Loucy (cell line): Measurements from ENCODE around the gene CCDC188.

Experiments
- EZH2phosphoT487 ChIP-seq: fragments of 200-600 bp; IDR thresholded peaks from 2 replicates; pipeline ENCODE4 v1.6.1; 2018; ENCODE audit warnings: antibody characterized with exemption, mild to moderate bottlenecking, moderate library complexity, borderline replicate concordance
- TF ChIP-seq, protein P1 (sequence below): fragments of 200-600 bp; sonication (generic); conservative IDR thresholded peaks from 2 replicates; pipeline ENCODE4 v1.5.1; 2014; ENCODE audit warnings: mild to moderate bottlenecking, antibody characterized with exemption, low read length

DNA sequence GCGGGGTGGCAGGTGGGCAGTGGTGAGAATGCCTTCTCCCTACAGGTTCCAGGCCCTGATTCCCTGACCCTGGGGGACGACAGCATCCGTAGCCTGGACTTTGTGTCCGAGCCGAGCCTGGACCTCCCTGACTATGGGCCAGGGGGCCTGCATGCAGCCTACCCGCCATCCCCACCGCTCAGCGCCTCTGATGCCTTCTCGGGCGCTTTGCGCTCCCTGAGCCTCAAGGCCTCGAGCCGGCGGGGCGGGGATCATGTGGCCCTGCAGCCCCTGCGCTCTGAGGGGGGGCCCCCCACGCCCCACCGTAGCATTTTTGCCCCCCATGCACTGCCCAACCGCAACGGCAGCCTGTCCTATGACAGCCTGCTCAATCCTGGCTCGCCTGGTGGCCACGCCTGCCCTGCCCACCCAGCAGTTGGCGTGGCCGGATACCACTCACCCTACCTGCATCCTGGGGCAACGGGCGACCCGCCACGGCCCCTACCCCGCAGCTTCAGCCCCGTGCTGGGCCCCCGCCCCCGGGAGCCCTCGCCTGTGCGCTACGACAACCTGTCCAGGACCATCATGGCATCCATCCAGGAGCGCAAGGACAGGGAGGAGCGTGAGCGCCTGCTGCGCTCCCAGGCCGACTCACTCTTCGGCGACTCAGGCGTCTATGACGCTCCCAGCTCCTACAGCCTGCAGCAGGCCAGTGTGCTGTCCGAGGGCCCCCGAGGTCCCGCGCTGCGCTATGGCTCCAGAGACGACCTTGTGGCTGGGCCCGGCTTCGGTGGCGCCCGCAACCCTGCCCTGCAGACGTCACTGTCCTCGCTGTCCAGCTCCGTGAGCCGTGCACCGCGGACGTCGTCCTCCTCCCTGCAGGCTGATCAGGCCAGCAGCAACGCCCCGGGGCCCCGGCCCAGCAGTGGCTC, 7.9 kb downstream of the CCDC188 start:
- TF ChIP-seq EZH2phosphoT487: no peak
- TF ChIP-seq, protein P1, sequence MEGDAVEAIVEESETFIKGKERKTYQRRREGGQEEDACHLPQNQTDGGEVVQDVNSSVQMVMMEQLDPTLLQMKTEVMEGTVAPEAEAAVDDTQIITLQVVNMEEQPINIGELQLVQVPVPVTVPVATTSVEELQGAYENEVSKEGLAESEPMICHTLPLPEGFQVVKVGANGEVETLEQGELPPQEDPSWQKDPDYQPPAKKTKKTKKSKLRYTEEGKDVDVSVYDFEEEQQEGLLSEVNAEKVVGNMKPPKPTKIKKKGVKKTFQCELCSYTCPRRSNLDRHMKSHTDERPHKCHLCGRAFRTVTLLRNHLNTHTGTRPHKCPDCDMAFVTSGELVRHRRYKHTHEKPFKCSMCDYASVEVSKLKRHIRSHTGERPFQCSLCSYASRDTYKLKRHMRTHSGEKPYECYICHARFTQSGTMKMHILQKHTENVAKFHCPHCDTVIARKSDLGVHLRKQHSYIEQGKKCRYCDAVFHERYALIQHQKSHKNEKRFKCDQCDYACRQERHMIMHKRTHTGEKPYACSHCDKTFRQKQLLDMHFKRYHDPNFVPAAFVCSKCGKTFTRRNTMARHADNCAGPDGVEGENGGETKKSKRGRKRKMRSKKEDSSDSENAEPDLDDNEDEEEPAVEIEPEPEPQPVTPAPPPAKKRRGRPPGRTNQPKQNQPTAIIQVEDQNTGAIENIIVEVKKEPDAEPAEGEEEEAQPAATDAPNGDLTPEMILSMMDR: no peak
